Measurements from ENCODE around the gene DXO. TPM values are rescaled to one million over a fixed set of nuclear protein-coding genes. Genes with fewer than 3 reads are reported as not detected.

Gene DXO
- total RNA-seq, 5 donors from 2014 or later (not counting 1 experiment from before 2014, with no cell fraction given), result 30.2 to 53.2 (median 35.4) TPM

- H3K36me3 Mint-ChIP-seq, result no peaks in the 10 kb centered on the region
- 62% methylated on average over 6 of the region's 11 CpGs for WGBS (ENCODE audit: insufficient coverage)
- ChIA-PET CTCF (no interaction called here), POLR2A (no interaction called here)
- no peak within 1 kb of the TSS for H3K4me3 Mint-ChIP-seq
- DNase-seq, result no peak
- H3K9me3 ChIP-seq, result no peaks in the 10 kb centered on the region
- H3K4me1 Mint-ChIP-seq, result no peaks in the 10 kb centered on the region
- H3K4me1 ChIP-seq (ENCODE audit: control insufficient read depth in 1 of 2, extremely low read depth in 1 of 2, insufficient read depth in 2 of 2, low read length in 2 of 2), result no peaks in the 10 kb centered on the region
- no peak within 1 kb of the TSS for H3K4me3 ChIP-seq (ENCODE audit: control insufficient read depth in 1 of 2, extremely low read depth in 1 of 2, low read length in 1 of 2)
- no peak for ATAC-seq (replicated peaks in 1 of 4)
- peaks cover 0 to 3% of the 10 kb centered on the region in 2 donors for H3K27me3 Mint-ChIP-seq
- no peaks in the 10 kb centered on the region for H3K9me3 Mint-ChIP-seq
- no peak within 1 kb of the TSS for H3K27ac Mint-ChIP-seq
- H3K36me3 ChIP-seq (ENCODE audit: control insufficient read depth in 2 of 2, extremely low read depth in 1 of 2, insufficient read depth in 1 of 2, low read length in 1 of 2), result no peaks in the 10 kb centered on the region
- H3K27me3 ChIP-seq (replicated peaks in 1 of 2; ENCODE audit: control insufficient read depth in 2 of 2, extremely low read depth in 1 of 2, insufficient read depth in 2 of 2, low read length in 1 of 2), result peaks cover 2 to 12% of the 10 kb centered on the region in 2 experiments
- no peak within 1 kb of the TSS for H3K27ac ChIP-seq (ENCODE audit: low read length)
Observed at GRCh38 chr6:31927242-31927862, 44.6 kb downstream of the DXO start, which contains the start of gene C2. Gene C2, plus strand, starts transcription at chr6:31927717. Its CDS starts 36 bp downstream, at chr6:31927753.

- ChIA-PET CTCF (interaction anchor here in 1 of 2 donors (0.6 kb wide), 1 partner anchor 103 kb away, joined by 4 read pairs; no protein-coding TSS in a partner anchor), POLR2A (no interaction called here)
- ATAC-seq (replicated peaks in 1 of 4), result peak in 1 of 4 experiments; percentile 39
- Mint-ChIP-seq H3K4me3 (no peak overlapping the region), H3K27ac (no peak overlapping the region), H3K36me3 (no peaks in the 10 kb centered on the region), H3K4me1 (no peaks in the 10 kb centered on the region), H3K9me3 (no peaks in the 10 kb centered on the region), H3K27me3 (peaks cover 0 to 2% of the 10 kb centered on the region in 2 donors)
- DNase-seq, result peak in 10 of 35 experiments; percentile 10 to 45 (median 20)
- H3K36me3 ChIP-seq (ENCODE audit: control insufficient read depth in 2 of 2, extremely low read depth in 1 of 2, insufficient read depth in 1 of 2, low read length in 1 of 2), result no peaks in the 10 kb centered on the region
- 0% methylated on average over 1 of the region's 5 CpGs for WGBS (ENCODE audit: insufficient coverage)
- no peaks in the 10 kb centered on the region for H3K9me3 ChIP-seq
- no peak overlapping the region for H3K4me3 ChIP-seq (ENCODE audit: control insufficient read depth in 1 of 2, extremely low read depth in 1 of 2, low read length in 1 of 2)
- H3K27ac ChIP-seq (ENCODE audit: low read length), result no peak overlapping the region
- H3K4me1 ChIP-seq (ENCODE audit: control insufficient read depth in 1 of 2, extremely low read depth in 1 of 2, insufficient read depth in 2 of 2, low read length in 2 of 2), result no peaks in the 10 kb centered on the region
- peaks cover 2 to 10% of the 10 kb centered on the region in 2 experiments for H3K27me3 ChIP-seq (replicated peaks in 1 of 2; ENCODE audit: control insufficient read depth in 2 of 2, extremely low read depth in 1 of 2, insufficient read depth in 2 of 2, low read length in 1 of 2)
Observed at GRCh38 chr6:31922942-31923341, 49.0 kb downstream of the DXO start.

- POLR2A ChIA-PET, result no interaction called here
- Histone ChIP-seq H3K36me3 (ENCODE audit: control insufficient read depth in 2 of 2, extremely low read depth in 1 of 2, insufficient read depth in 1 of 2, low read length in 1 of 2) (no peaks in the 10 kb centered on the region), H3K9me3 (no peaks in the 10 kb centered on the region), H3K27ac (ENCODE audit: low read length) (no peak overlapping the region), H3K4me3 (ENCODE audit: control insufficient read depth in 1 of 2, extremely low read depth in 1 of 2, low read length in 1 of 2) (no peak overlapping the region), H3K4me1 (ENCODE audit: control insufficient read depth in 1 of 2, extremely low read depth in 1 of 2, insufficient read depth in 2 of 2, low read length in 2 of 2) (no peaks in the 10 kb centered on the region), H3K27me3 (replicated peaks in 1 of 2; ENCODE audit: control insufficient read depth in 2 of 2, extremely low read depth in 1 of 2, insufficient read depth in 2 of 2, low read length in 1 of 2) (peaks cover 0 to 9% of the 10 kb centered on the region in 2 experiments)
- WGBS (ENCODE audit: insufficient coverage), result 100% methylated on average over 2 of the region's 2 CpGs
- H3K27me3 Mint-ChIP-seq, result peaks cover 0 to 2% of the 10 kb centered on the region in 2 donors
- DNase-seq (no peak), ATAC-seq (replicated peaks in 1 of 4) (no peak)
- H3K4me3 Mint-ChIP-seq, result no peak overlapping the region
- H3K36me3 Mint-ChIP-seq, result no peaks in the 10 kb centered on the region
- H3K9me3 Mint-ChIP-seq, result no peaks in the 10 kb centered on the region
- no peaks in the 10 kb centered on the region for H3K4me1 Mint-ChIP-seq
- CTCF ChIA-PET, result interaction anchor here in 1 of 2 donors (0.6 kb wide), 1 partner anchor 311 kb away, joined by 3 read pairs; no protein-coding TSS in a partner anchor
- no peak overlapping the region for H3K27ac Mint-ChIP-seq
Observed at GRCh38 chr6:31920811-31921210, 51.1 kb downstream of the DXO start.

Other genes with a start within 250 kb of the DXO start
- gene MPIG6B, start 248.8 kb downstream of the DXO start, total RNA-seq, result 1 to 10 TPM in 1 of 5 donors, under 1 TPM in 4; 0.26 to 2.6 (median 0.30) TPM
- gene DDAH2, start 242.8 kb downstream of the DXO start, total RNA-seq, result 10 to 100 TPM in 4 of 5 donors, 1 to 10 TPM in 1; 9.0 to 13.2 (median 11.5) TPM
- 100 to 1,000 TPM in 4 of 5 donors, 10 to 100 TPM in 1; 89.5 to 146 (median 112) TPM for gene CLIC1, start 235.6 kb downstream of the DXO start, total RNA-seq
- 10 to 100 TPM; 13.7 to 22.4 (median 14.4) TPM for gene MSH5, start 232.1 kb downstream of the DXO start, total RNA-seq
- gene SAPCD1, start 209.5 kb downstream of the DXO start, total RNA-seq, result 10 to 100 TPM in 1 of 5 donors, 1 to 10 TPM in 4; 3.1 to 10.7 (median 4.1) TPM
- 1 to 10 TPM; 1.4 to 8.0 (median 2.1) TPM for gene VWA7, start 194.8 kb downstream of the DXO start, total RNA-seq
- 10 to 100 TPM; 44.4 to 71.0 (median 62.5) TPM for gene VARS1, start 176.4 kb downstream of the DXO start, total RNA-seq
- 10 to 100 TPM; 24.2 to 36.4 (median 30.6) TPM for gene LSM2, start 165.2 kb downstream of the DXO start, total RNA-seq
- gene HSPA1L, start 156.9 kb downstream of the DXO start, total RNA-seq, result 1 to 10 TPM; 2.8 to 8.5 (median 8.1) TPM
- gene HSPA1A, start 156.6 kb downstream of the DXO start, total RNA-seq, result 100 to 1,000 TPM in 1 of 5 donors, 10 to 100 TPM in 2, 1 to 10 TPM in 2; 8.8 to 117 (median 77.9) TPM
- gene HSPA1B, start 144.4 kb downstream of the DXO start, total RNA-seq, result 100 to 1,000 TPM in 1 of 5 donors, 10 to 100 TPM in 2, 1 to 10 TPM in 2; 6.3 to 105 (median 67.9) TPM
- gene NEU1, start 109.3 kb downstream of the DXO start, total RNA-seq, result 10 to 100 TPM; 15.9 to 29.2 (median 19.9) TPM
- under 1 TPM in 3 of 5 donors, not detected in 2; 0.13 to 0.96 (median 0.57) TPM for gene SLC44A4, start 93.1 kb downstream of the DXO start, total RNA-seq
- gene EHMT2, start 74.4 kb downstream of the DXO start, total RNA-seq, result 10 to 100 TPM; 49.1 to 83.8 (median 78.9) TPM
- gene ZBTB12, start 70.1 kb downstream of the DXO start, total RNA-seq, result 1 to 10 TPM; 1.0 to 3.5 (median 3.1) TPM
- 1 to 10 TPM; 1.3 to 5.1 (median 3.7) TPM for gene C2, start 44.4 kb downstream of the DXO start, total RNA-seq
- 1 to 10 TPM in 3 of 5 donors, not detected in 2; 1.3 to 2.2 (median 1.8) TPM for gene CFB, start 26.0 kb downstream of the DXO start, total RNA-seq
- gene NELFE, start 13.2 kb downstream of the DXO start, total RNA-seq, result 10 to 100 TPM; 47.5 to 51.0 (median 49.4) TPM
- 100 to 1,000 TPM; 104 to 169 (median 112) TPM for gene SKIC2, start 13.0 kb downstream of the DXO start, total RNA-seq
- gene C4A, start 9.9 kb upstream of the DXO start, total RNA-seq, result 10 to 100 TPM in 1 of 5 donors, 1 to 10 TPM in 4; 3.5 to 11.6 (median 6.1) TPM
- 1 to 10 TPM; 5.5 to 8.4 (median 7.5) TPM for gene C4B, start 42.7 kb upstream of the DXO start, total RNA-seq
- 1 to 10 TPM in 3 of 5 donors, under 1 TPM in 2; 0.43 to 2.2 (median 1.6) TPM for gene CYP21A2, start 66.3 kb upstream of the DXO start, total RNA-seq
- 10 to 100 TPM in 4 of 5 donors, 1 to 10 TPM in 1; 8.0 to 20.9 (median 15.4) TPM for gene TNXB, start 137.2 kb upstream of the DXO start, total RNA-seq
- gene ATF6B, start 156.1 kb upstream of the DXO start, total RNA-seq, result 100 to 1,000 TPM; 106 to 151 (median 145) TPM
- 1 to 10 TPM in 4 of 5 donors, under 1 TPM in 1; 0.83 to 3.7 (median 1.5) TPM for gene FKBPL, start 158.2 kb upstream of the DXO start, total RNA-seq
- 1 to 10 TPM; 1.7 to 3.3 (median 2.3) TPM for gene PRRT1, start 179.8 kb upstream of the DXO start, total RNA-seq
- 10 to 100 TPM; 11.2 to 25.6 (median 19.3) TPM for gene PPT2, start 182.0 kb upstream of the DXO start, total RNA-seq
- gene EGFL8, start 192.5 kb upstream of the DXO start, total RNA-seq, result 10 to 100 TPM; 13.9 to 18.9 (median 16.9) TPM
- gene AGPAT1, start 203.9 kb upstream of the DXO start, total RNA-seq, result 10 to 100 TPM; 23.5 to 34.6 (median 31.0) TPM
- 10 to 100 TPM; 23.6 to 49.3 (median 44.6) TPM for gene RNF5, start 206.3 kb upstream of the DXO start, total RNA-seq
- gene AGER, start 212.1 kb upstream of the DXO start, total RNA-seq, result 10 to 100 TPM; 42.6 to 81.4 (median 67.7) TPM
- gene PBX2, start 218.1 kb upstream of the DXO start, total RNA-seq, result 100 to 1,000 TPM; 124 to 171 (median 148) TPM
- 100 to 1,000 TPM; 267 to 311 (median 274) TPM for gene GPSM3, start 220.5 kb upstream of the DXO start, total RNA-seq